Measurements from ENCODE around the gene MIER2. TPM values are rescaled to one million over a fixed set of nuclear protein-coding genes. Genes with fewer than 3 reads are reported as not detected.

MIER2 gene
- total RNA-seq, 2 donors from 2014 or later, result 18.8 to 25.3 TPM

GRCh38 chr19:294946-295686 is 49.5 kb downstream of the MIER2 start:
- peak; percentile 79 for DNase-seq (ENCODE audit: low spot score)
- intact Hi-C loops (cut with DNase I), result no loop called here

- DNase-seq (ENCODE audit: low spot score), result peak; percentile 68
- intact Hi-C loops (cut with DNase I), result no loop called here
These were observed 50.2 kb downstream of the MIER2 start for GRCh38 chr19:294341-294945.

GRCh38 chr19:293436-294110 is 51.0 kb downstream of the MIER2 start:
- intact Hi-C loops (cut with DNase I), result no loop called here
- DNase-seq (ENCODE audit: low spot score), result peak; percentile 56

- DNase-seq (ENCODE audit: low spot score), result peak; percentile 31
- intact Hi-C loops (cut with DNase I), result no loop called here
These were observed 51.6 kb downstream of the MIER2 start for GRCh38 chr19:292951-293350.

GRCh38 chr19:292281-292884 is 52.2 kb downstream of the MIER2 start:
- intact Hi-C loops (cut with DNase I), result no loop called here
- peak; percentile 62 for DNase-seq (ENCODE audit: low spot score)

- intact Hi-C loops (cut with DNase I), result no loop called here
- peak; percentile 63 for DNase-seq (ENCODE audit: low spot score)
These were observed 52.9 kb downstream of the MIER2 start for GRCh38 chr19:291561-292280.

- peak; percentile 74 for DNase-seq (ENCODE audit: low spot score)
- intact Hi-C loops (cut with DNase I), result no loop called here
These were observed 53.5 kb downstream of the MIER2 start, which contains the start of gene PLPP2 for GRCh38 chr19:291006-291521. TSS of gene PLPP2 (minus strand) at chr19:291403. CDS start at chr19:291336, 67 bp downstream.

- DNase-seq (ENCODE audit: low spot score), result peak; percentile 79
- intact Hi-C loops (cut with DNase I), result no loop called here
These were observed 54.1 kb downstream of the MIER2 start for GRCh38 chr19:290372-291005.

- peak; percentile 76 for DNase-seq (ENCODE audit: low spot score)
- intact Hi-C loops (cut with DNase I), result no loop called here
These were observed 54.8 kb downstream of the MIER2 start for GRCh38 chr19:289651-290371.

GRCh38 chr19:288911-289310 is 55.7 kb downstream of the MIER2 start:
- intact Hi-C loops (cut with DNase I), result no loop called here
- DNase-seq (ENCODE audit: low spot score), result no peak

- DNase-seq (ENCODE audit: low spot score), result peak; percentile 73
- intact Hi-C loops (cut with DNase I), result no loop called here
These were observed 57.2 kb downstream of the MIER2 start for GRCh38 chr19:287381-287871.

GRCh38 chr19:283395-283794 is 61.2 kb downstream of the MIER2 start:
- DNase-seq (ENCODE audit: low spot score), result peak; percentile 28
- intact Hi-C loops (cut with DNase I), result no loop called here

GRCh38 chr19:282501-282900 is 62.1 kb downstream of the MIER2 start:
- intact Hi-C loops (cut with DNase I), result no loop called here
- DNase-seq (ENCODE audit: low spot score), result peak; percentile 31

GRCh38 chr19:281992-282391 is 62.6 kb downstream of the MIER2 start:
- DNase-seq (ENCODE audit: low spot score), result peak; percentile 54
- intact Hi-C loops (cut with DNase I), result no loop called here

- DNase-seq (ENCODE audit: low spot score), result peak; percentile 75
- intact Hi-C loops (cut with DNase I), result no loop called here
These were observed 63.3 kb downstream of the MIER2 start for GRCh38 chr19:281156-281853.

- peak; percentile 70 for DNase-seq (ENCODE audit: low spot score)
These were observed 64.0 kb downstream of the MIER2 start for GRCh38 chr19:280541-281009.

GRCh38 chr19:279656-280055 is 64.9 kb downstream of the MIER2 start:
- DNase-seq (ENCODE audit: low spot score), result peak; percentile 34
- intact Hi-C loops (cut with DNase I), result no loop called here

More at GRCh38 chr19:280541-281009, 64.0 kb downstream of the MIER2 start:
- intact Hi-C loops (cut with DNase I), result no loop called here

All from posterior vena cava (tissue), 2 donors.